Right lobe of liver (tissue), 6 donors: ENCODE measurements around the gene SPNS2. TPM values are rescaled to one million over a fixed set of nuclear protein-coding genes. Genes with fewer than 3 reads are reported as not detected.

Experiments
- ATAC-seq, 4 donors: fragments of 200-7000 bp; cut with Tn5 transposase; one replicate each; pipeline ENCODE4 v1.9.1; 2020; ENCODE audit warnings: mild to moderate bottlenecking in 4 of 4, moderate library complexity in 4 of 4
- DNase-seq, 3 donors: peaks; one replicate each; pipeline ENCODE4 v3.0.0-alpha.2; 2020
- H3K27ac ChIP-seq, 3 donors: fragments of 200-600 bp; one replicate each; pipeline ENCODE4 v1.8.0; 2022
- H3K27me3 ChIP-seq, 2 donors: fragments of 200-600 bp; one replicate each; pipeline ENCODE4 v1.8.0; 2022
- H3K36me3 ChIP-seq, 4 donors: fragments of 200-600 bp; sonication (generic) in 1 of 4; one replicate each; pipeline versions ENCODE4 v1.5.1 to v1.8.0; 2017 to 2022; ENCODE audit warnings: control low read depth in 1 of 4
- H3K4me1 ChIP-seq, 4 donors: fragments of 200-600 bp; sonication (generic) in 1 of 4; one replicate each; pipeline versions ENCODE4 v1.5.1 to v1.8.0; 2017 to 2022; ENCODE audit warnings: control low read depth in 1 of 4
- H3K4me3 ChIP-seq, 3 donors: fragments of 200-600 bp; one replicate each; pipeline ENCODE4 v1.8.0; 2022
- H3K9me3 ChIP-seq, 4 donors: fragments of 200-600 bp; sonication (generic) in 1 of 4; one replicate each; pipeline versions ENCODE4 v1.5.1 to v1.8.0; 2017 to 2022; ENCODE audit warnings: control low read depth in 1 of 4
- CTCF ChIP-seq, 4 donors: fragments of 200-600 bp in 3 of 4; fragments of 450-650 bp in 1 of 4; IDR thresholded peaks; one replicate each; pipeline versions ENCODE4 v1.5.1 to v1.8.0; 2016 to 2022; ENCODE audit warnings: antibody characterized with exemption in 4 of 4, mild to moderate bottlenecking in 2 of 4
- POLR2A ChIP-seq: fragments of 450-650 bp; IDR thresholded peaks from one replicate; pipeline ENCODE4 v1.6.1; 2017; ENCODE audit warnings: antibody characterized with exemption, mild to moderate bottlenecking
- whole genome bisulfite sequencing: methylation state at CpG from one replicate; pipeline ENCODE4 v1.1.6; 2018; ENCODE audit warnings: low coverage, low lambda C conversion rate; ENCODE audit not compliant: insufficient coverage; ENCODE audit errors: missing lambda C conversion rate; 5-methylcytosine and 5-hydroxymethylcytosine counted together
- intact Hi-C, 2 donors: fragments of 100-400 bp; cut with DNase I; formaldehyde crosslinking; loops; one replicate each; pipeline versions ENCODE4 v1.11.2 to v1.14.1; 2022
- total RNA-seq, 6 experiments: library from RNA; depleted of rRNA in 2 of 6; stranded (reverse); fragments of >200 nt in 2 of 6; fragmentation: NEBNext Ultra II Directional in 3 of 6; extraction: Animal tissue kit (Norgen Biotek cat#: 25700) in 3 of 6; gene quantifications; one replicate each; pipeline versions ENCODE4 v1.1.0 to v1.2.4, GENCODE V29; 2016 to 2023
- donor health status: DM: no; HTN: yes; CAD: no.
- donor health status: DM: no; HTN: no; CAD: no.
- donor health status: DM: no; HTN: no; CAD: no.
- donor health status: DM: no; HTN: yes; CAD: no.
- donor health status: DM: no; HTN: yes; CAD: no.

SPNS2 gene
- total RNA-seq, 6 experiments from 2014 or later: 3.0 to 12.4 (median 7.3) TPM

- no peaks in the 10 kb centered on the region for H3K27me3 ChIP-seq
- peak in 1 of 3 donors; percentile 58 for DNase-seq
- 56% methylated on average over 6 of the region's 19 CpGs for WGBS
- peaks cover 0 to 11% (median 2%) of the 10 kb centered on the region in 4 donors for H3K36me3 ChIP-seq
- peaks cover 0 to 22% (median 7%) of the 10 kb centered on the region in 4 donors for H3K4me1 ChIP-seq
- TF ChIP-seq CTCF (IDR thresholded peaks at IDR 0.05) (no peak), POLR2A (no peak)
- no peak for ATAC-seq
- no peak overlapping the region for H3K27ac ChIP-seq
- no peak overlapping the region for H3K4me3 ChIP-seq
- no peaks in the 10 kb centered on the region for H3K9me3 ChIP-seq
- intact Hi-C loops: no loop called here
Measured at GRCh38 chr17:4536259-4536741, 37.6 kb downstream of the SPNS2 start.

GRCh38 chr17:4536742-4537411 is 38.2 kb downstream of the SPNS2 start:
- TF ChIP-seq CTCF (IDR thresholded peaks at IDR 0.05): no peak
- TF ChIP-seq POLR2A: no peak
- intact Hi-C loops: no loop called here
- Histone ChIP-seq H3K4me3 (no peak overlapping the region), H3K27me3 (no peaks in the 10 kb centered on the region), H3K4me1 (peaks cover 0 to 22% (median 7%) of the 10 kb centered on the region in 4 donors), H3K9me3 (no peaks in the 10 kb centered on the region), H3K27ac (no peak overlapping the region), H3K36me3 (peaks cover 0 to 14% (median 4%) of the 10 kb centered on the region in 4 donors)
- WGBS: 54% methylated on average over 3 of the region's 18 CpGs
- ATAC-seq: peak in 1 of 4 donors; percentile 11
- DNase-seq: no peak

- 70% methylated on average over 2 of the region's 19 CpGs for WGBS
- H3K27me3 ChIP-seq: no peaks in the 10 kb centered on the region
- intact Hi-C loops: no loop called here
- peaks cover 0 to 22% (median 7%) of the 10 kb centered on the region in 4 donors for H3K4me1 ChIP-seq
- peaks cover 0 to 21% (median 6%) of the 10 kb centered on the region in 4 donors for H3K36me3 ChIP-seq
- no peak for DNase-seq
- no peak for ATAC-seq
- H3K9me3 ChIP-seq: no peaks in the 10 kb centered on the region
- no peak overlapping the region for H3K4me3 ChIP-seq
- H3K27ac ChIP-seq: no peak overlapping the region
- TF ChIP-seq POLR2A (no peak), CTCF (IDR thresholded peaks at IDR 0.05) (no peak)
Measured at GRCh38 chr17:4537451-4538235, 39.0 kb downstream of the SPNS2 start.

GRCh38 chr17:4538236-4539002 is 39.7 kb downstream of the SPNS2 start:
- ATAC-seq (no peak), DNase-seq (peak in 1 of 3 donors; percentile 55)
- 87% methylated on average over 6 of the region's 13 CpGs for WGBS
- Histone ChIP-seq H3K27ac (no peak overlapping the region), H3K4me3 (no peak overlapping the region), H3K9me3 (no peaks in the 10 kb centered on the region), H3K36me3 (peaks cover 0 to 22% (median 6%) of the 10 kb centered on the region in 4 donors), H3K4me1 (peaks cover 0 to 21% (median 7%) of the 10 kb centered on the region in 4 donors), H3K27me3 (no peaks in the 10 kb centered on the region)
- intact Hi-C loops: no loop called here
- no peak for TF ChIP-seq POLR2A
- TF ChIP-seq CTCF (IDR thresholded peaks at IDR 0.05): no peak
